HL-60 (cell line): ENCODE measurements around the gene ICA1.

ENCODE experiments used
- POLR2AphosphoS5 ChIP-seq: IDR thresholded peaks from 2 replicates; pipeline ENCODE4 v1.6.1; 2012; ENCODE audit warnings: low read depth
- SPI1 ChIP-seq: IDR thresholded peaks from 2 replicates; pipeline ENCODE4 v1.6.1; 2012; ENCODE audit warnings: low read depth, mild to moderate bottlenecking, borderline replicate concordance
- TF ChIP-seq, protein P1 (sequence below): IDR thresholded peaks from one replicate; pipeline ENCODE4 v1.5.1; 2011; ENCODE audit warnings: low read length, control low read depth, inconsistent platforms; ENCODE audit not compliant: insufficient read depth

DNA sequence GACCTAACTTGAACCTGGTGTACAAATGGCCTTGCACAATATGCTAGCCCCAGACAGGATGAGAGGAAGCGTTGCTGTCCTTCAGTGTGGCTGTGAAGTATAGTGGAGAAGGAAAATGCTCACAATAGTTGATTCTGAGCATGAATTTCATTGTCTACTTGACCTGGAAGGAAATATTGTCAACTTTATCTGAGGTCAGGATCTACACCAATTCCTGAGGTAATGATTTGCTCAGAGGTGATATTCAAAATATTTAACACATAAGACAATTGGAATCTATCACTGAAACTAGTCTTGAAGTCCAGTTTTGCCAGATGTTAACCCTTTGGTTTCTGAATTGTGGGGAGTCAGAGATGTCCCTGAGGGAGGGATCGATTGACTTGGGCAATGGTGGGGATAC, 20.9 kb upstream of the ICA1 start:
- TF ChIP-seq, protein P1, sequence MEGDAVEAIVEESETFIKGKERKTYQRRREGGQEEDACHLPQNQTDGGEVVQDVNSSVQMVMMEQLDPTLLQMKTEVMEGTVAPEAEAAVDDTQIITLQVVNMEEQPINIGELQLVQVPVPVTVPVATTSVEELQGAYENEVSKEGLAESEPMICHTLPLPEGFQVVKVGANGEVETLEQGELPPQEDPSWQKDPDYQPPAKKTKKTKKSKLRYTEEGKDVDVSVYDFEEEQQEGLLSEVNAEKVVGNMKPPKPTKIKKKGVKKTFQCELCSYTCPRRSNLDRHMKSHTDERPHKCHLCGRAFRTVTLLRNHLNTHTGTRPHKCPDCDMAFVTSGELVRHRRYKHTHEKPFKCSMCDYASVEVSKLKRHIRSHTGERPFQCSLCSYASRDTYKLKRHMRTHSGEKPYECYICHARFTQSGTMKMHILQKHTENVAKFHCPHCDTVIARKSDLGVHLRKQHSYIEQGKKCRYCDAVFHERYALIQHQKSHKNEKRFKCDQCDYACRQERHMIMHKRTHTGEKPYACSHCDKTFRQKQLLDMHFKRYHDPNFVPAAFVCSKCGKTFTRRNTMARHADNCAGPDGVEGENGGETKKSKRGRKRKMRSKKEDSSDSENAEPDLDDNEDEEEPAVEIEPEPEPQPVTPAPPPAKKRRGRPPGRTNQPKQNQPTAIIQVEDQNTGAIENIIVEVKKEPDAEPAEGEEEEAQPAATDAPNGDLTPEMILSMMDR: no peak
- TF ChIP-seq POLR2AphosphoS5 (no peak), SPI1 (no peak)
